HUES48 (cell line): ENCODE results near the gene IL33.

Source experiments
- H3K27ac ChIP-seq: one replicate; pipeline ENCODE4 v1.7.0; 2013; ENCODE audit warnings: low read depth, low read length, inconsistent platforms
- H3K27me3 ChIP-seq: 2 replicates; pipeline ENCODE4 v1.6.1; 2013; ENCODE audit warnings: mild to moderate bottlenecking, low read length; ENCODE audit not compliant: control insufficient read depth, insufficient read depth
- H3K36me3 ChIP-seq: 2 replicates; pipeline ENCODE4 v1.6.1; 2013; ENCODE audit warnings: low read length; ENCODE audit not compliant: control insufficient read depth, insufficient read depth
- H3K4me1 ChIP-seq: 2 replicates; pipeline ENCODE4 v1.6.1; 2013; ENCODE audit warnings: mild to moderate bottlenecking, low read length; ENCODE audit not compliant: control insufficient read depth, insufficient read depth
- H3K4me3 ChIP-seq: 2 replicates; pipeline ENCODE4 v1.5.1; 2013; ENCODE audit warnings: mild to moderate bottlenecking, low read depth, low read length
- H3K9ac ChIP-seq: 2 replicates; pipeline ENCODE4 v1.6.1; 2013; ENCODE audit warnings: mild to moderate bottlenecking, low read depth, low read length, moderate library complexity
- H3K9me3 ChIP-seq: 2 replicates; pipeline ENCODE4 v1.6.1; 2013; ENCODE audit warnings: low read length; ENCODE audit not compliant: control insufficient read depth, insufficient read depth

Gene IL33

DNA sequence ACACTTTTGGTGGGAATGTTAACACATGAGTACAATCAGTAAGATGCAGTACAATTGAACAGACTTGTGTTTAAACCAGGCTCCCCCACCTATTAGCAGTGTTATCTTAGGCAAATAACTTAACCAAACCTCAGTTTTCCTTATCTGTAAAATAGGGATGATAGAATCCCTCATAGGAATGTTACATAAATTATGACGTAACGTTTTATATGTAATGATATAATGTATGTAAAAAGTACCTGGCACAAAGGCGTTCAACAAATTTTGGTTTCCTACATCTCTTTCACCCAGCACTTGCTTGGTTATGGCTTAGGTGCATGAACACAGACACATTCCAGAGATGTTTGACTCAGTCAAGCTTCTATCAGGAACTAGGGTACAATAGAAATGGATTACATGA is 26.7 kb upstream of the IL33 start:
- no peaks in the 10 kb centered on the region for H3K27me3 ChIP-seq
- no peak overlapping the region for H3K4me3 ChIP-seq
- H3K4me1 ChIP-seq: no peaks in the 10 kb centered on the region
- no peak overlapping the region for H3K27ac ChIP-seq
- H3K9ac ChIP-seq: no peak overlapping the region
- H3K36me3 ChIP-seq: no peaks in the 10 kb centered on the region
- no peaks in the 10 kb centered on the region for H3K9me3 ChIP-seq

DNA sequence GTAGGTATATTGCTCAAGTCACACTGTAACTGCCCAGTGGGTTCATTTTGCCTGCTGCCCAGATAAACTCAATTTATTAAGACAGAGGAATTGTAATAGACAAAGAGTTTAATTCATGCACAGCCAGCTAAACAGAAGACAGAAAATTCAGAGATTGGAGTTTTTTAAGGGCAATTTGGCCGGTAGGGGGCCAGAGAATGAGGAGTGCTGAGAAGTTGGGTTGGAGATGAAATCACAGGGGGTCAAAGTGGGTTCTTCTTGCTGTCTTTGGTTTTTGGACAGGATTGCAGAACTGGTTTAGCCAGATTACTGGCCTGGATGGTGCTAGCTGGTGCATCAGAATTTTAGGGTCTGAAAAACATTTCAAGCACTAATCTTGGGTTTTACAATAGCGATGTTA is 20.7 kb upstream of the IL33 start:
- no peaks in the 10 kb centered on the region for H3K9me3 ChIP-seq
- no peaks in the 10 kb centered on the region for H3K4me1 ChIP-seq
- no peak overlapping the region for H3K4me3 ChIP-seq
- H3K27me3 ChIP-seq: no peaks in the 10 kb centered on the region
- no peaks in the 10 kb centered on the region for H3K36me3 ChIP-seq
- H3K27ac ChIP-seq: no peak overlapping the region
- no peak overlapping the region for H3K9ac ChIP-seq

DNA sequence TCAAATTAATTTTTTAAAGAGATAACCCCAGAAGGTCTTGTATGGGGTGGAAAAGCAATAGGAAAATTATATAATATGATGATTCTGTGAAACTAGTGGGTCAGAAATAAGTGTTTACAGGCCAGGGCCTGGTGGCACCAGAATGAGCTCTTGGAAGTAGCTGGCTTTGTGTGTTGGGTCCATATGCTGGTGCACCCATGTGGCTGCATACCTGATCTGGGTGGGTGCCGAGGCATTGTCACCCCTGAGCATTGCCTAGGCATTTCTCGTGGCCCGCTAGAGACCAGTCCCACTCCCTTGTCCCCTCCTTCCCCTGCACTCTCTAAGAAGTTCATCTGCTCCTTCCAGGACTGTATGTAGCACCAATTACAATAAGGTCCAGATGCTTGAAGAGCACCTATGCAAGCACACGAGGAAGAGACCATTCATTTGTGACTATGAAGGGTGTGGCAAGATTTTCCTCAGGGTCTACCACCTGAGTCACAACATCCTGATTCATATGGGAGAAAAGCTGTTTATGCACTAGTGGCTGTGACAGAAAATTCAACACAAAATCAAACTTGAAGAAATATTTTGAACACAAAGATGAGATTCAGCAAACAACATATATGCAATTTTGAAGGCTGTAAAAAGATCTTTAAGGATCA is 19.8 kb upstream of the IL33 start:
- no peaks in the 10 kb centered on the region for H3K4me1 ChIP-seq
- no peak overlapping the region for H3K27ac ChIP-seq
- H3K4me3 ChIP-seq: no peak overlapping the region
- H3K9ac ChIP-seq: no peak overlapping the region
- no peaks in the 10 kb centered on the region for H3K36me3 ChIP-seq
- no peaks in the 10 kb centered on the region for H3K27me3 ChIP-seq
- H3K9me3 ChIP-seq: no peaks in the 10 kb centered on the region

DNA sequence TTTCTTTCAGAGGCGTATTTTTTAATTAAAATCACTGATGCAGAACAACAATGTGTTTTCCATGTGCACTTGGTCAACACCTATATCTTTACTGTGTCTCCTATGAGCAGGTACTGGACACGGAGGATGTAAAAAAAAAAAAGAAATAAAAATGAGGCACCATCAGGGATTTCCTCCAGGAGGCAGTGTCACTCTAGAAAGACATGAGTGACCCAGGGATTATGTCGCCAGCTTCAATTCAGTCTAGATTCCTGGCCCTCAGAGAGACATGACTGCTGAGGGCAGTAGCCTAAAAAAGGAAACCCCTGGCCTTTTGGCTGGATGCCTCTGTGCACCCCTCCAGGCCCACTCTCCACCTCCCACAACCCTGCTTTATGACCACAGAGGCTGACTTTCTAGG is 18.3 kb upstream of the IL33 start:
- Histone ChIP-seq H3K9me3 (no peaks in the 10 kb centered on the region), H3K4me1 (no peaks in the 10 kb centered on the region), H3K9ac (no peak overlapping the region), H3K4me3 (no peak overlapping the region), H3K27ac (no peak overlapping the region), H3K36me3 (no peaks in the 10 kb centered on the region), H3K27me3 (no peaks in the 10 kb centered on the region)

DNA sequence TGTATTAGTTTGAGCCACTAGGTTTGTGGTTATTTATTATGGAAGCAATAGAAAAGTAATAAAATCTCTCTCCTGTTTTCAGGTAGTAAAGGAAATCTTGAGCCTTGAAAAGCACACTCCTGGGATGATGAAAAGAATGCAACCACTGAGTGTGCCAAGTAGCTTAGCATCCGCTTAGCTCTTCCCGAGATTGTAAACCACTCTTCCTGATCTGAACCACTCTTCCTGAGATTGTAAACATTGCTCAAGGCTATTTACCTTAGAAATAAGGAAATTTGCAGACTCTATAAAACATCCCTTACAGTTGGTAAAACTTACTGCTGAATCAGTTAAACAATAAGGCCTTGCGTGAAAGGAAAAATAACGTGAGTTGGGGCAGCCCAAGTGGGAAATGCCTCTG is 17.4 kb upstream of the IL33 start:
- no peaks in the 10 kb centered on the region for H3K36me3 ChIP-seq
- no peaks in the 10 kb centered on the region for H3K27me3 ChIP-seq
- H3K4me1 ChIP-seq: no peaks in the 10 kb centered on the region
- H3K9ac ChIP-seq: no peak overlapping the region
- no peak overlapping the region for H3K4me3 ChIP-seq
- H3K9me3 ChIP-seq: no peaks in the 10 kb centered on the region
- no peak overlapping the region for H3K27ac ChIP-seq

DNA sequence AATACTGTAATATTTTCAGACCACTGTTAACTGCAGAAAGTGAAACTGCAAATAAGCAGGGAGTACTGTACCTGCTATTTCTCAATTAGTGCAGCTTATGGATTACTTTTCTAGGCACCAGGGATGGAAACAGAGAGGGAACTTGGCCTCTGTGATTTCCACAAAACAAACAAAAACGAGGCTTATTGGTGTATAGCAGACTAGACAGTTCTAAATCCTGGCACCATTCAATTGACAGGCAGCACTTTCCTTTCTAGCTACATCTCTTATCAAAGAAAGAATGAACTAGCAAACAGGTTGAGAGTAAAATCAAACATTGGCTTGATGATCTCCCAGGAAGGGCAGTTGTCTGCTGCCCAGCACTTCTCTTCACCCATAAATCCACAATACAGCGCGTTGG is 16.0 kb upstream of the IL33 start:
- H3K9me3 ChIP-seq: no peaks in the 10 kb centered on the region
- H3K4me1 ChIP-seq: no peaks in the 10 kb centered on the region
- H3K27me3 ChIP-seq: no peaks in the 10 kb centered on the region
- H3K4me3 ChIP-seq: no peak overlapping the region
- H3K27ac ChIP-seq: no peak overlapping the region
- no peaks in the 10 kb centered on the region for H3K36me3 ChIP-seq
- no peak overlapping the region for H3K9ac ChIP-seq

DNA sequence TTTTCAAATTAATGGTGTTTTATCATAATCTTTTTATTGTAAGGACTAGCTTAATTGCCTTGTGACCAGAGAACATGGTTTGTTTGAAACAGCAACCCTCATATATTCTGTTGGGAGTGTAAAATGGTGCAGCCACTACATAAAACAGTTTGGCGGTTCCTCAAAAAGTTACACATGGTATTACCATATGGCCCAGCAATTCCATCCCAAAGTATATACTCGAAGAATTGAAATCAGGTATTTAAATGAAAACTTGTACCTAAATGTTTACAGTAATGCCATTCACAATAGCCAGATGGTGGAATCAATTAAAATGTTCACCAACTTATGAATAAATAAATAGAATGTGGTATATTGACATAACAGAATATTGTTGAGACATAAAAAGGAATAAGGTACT is 14.8 kb upstream of the IL33 start:
- Histone ChIP-seq H3K4me3 (no peak overlapping the region), H3K36me3 (no peaks in the 10 kb centered on the region), H3K4me1 (no peaks in the 10 kb centered on the region), H3K9ac (no peak overlapping the region), H3K9me3 (no peaks in the 10 kb centered on the region), H3K27ac (no peak overlapping the region), H3K27me3 (no peaks in the 10 kb centered on the region)

DNA sequence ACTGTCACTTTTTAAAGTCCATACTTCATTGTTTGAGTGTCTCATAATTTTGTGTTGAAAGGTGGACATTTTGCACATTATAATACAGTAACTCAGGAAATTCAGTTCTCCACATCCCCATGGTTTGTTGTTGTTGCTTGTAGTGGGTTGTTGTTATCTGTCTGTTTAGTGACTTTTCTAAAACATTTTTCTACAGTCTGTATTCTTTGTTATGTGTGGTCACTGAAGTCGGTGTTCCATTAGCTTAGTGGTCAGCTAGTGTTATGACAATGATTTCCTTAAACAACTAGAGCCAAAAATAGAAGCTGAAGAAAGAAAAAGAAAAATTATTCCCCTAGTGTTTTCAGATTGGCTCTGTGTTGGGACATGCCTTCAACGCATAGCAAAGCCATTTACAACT is 5.6 kb upstream of the IL33 start:
- Histone ChIP-seq H3K27me3 (no peaks in the 10 kb centered on the region), H3K27ac (no peak overlapping the region), H3K9me3 (peaks cover 8% of the 10 kb centered on the region), H3K9ac (no peak overlapping the region), H3K4me3 (no peak overlapping the region), H3K36me3 (no peaks in the 10 kb centered on the region), H3K4me1 (no peaks in the 10 kb centered on the region)

DNA sequence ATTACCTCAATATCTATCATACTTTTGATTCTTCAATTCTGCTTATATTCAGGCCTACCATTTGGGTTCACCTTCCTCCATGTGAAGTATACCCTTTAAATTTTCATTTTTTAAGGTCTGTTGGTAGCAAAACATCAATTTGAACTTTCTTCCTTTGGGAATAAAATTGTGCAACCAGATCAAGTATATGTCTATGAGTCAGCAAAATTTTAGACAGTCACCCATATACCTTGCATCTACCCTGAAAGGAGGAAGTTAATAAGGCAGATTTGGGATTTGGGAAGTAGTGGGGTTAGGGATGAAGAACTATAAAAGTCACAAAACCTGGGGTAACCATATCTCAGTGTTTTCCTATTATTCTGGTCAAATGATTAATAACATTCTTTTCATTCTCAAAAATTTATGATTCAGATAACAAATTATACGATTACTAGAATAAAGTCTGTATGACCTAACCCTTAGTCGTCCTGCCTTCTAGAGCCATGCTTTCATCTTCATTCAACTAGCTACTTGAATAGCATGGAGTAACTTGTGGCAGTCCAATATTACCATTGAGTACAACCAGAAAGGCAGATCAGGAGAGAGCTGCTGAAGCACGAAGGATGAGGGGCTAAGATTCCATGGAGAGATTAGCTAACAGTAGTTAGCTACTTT is 2.8 kb upstream of the IL33 start:
- Histone ChIP-seq H3K9me3 (peaks cover 8% of the 10 kb centered on the region), H3K9ac (no peak overlapping the region), H3K36me3 (no peaks in the 10 kb centered on the region), H3K27me3 (no peaks in the 10 kb centered on the region), H3K27ac (no peak overlapping the region), H3K4me1 (0 out of 2 replicates have a peak, but pooled peaks cover 2% of the 10 kb centered on the region), H3K4me3 (no peak overlapping the region)

DNA sequence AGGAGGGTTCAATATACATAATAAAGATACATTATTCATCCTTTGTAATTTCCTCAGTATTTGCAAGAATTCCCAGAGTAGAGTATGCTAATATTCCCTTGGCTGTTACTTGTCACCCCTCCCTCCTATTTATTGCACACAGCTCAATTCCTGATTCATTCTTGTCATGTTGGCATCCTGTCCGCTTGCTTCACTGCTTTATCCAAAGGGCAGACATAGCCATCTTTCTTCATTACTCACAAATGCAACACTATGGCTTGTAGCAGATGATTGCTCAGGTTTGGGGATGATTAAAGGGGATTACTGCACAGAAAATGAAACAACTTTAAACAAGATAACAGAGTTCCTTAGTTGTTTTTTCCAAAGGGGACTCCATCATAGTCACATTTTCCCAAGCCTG is 1.2 kb upstream of the IL33 start:
- H3K9me3 ChIP-seq: peaks cover 1% of the 10 kb centered on the region
- H3K36me3 ChIP-seq: no peaks in the 10 kb centered on the region
- no peak overlapping the region for H3K9ac ChIP-seq
- H3K4me3 ChIP-seq: no peak overlapping the region
- peaks cover 7% of the 10 kb centered on the region; the same call in 1 of the 2 replicates for H3K4me1 ChIP-seq
- no peak overlapping the region for H3K27ac ChIP-seq
- no peaks in the 10 kb centered on the region for H3K27me3 ChIP-seq

DNA sequence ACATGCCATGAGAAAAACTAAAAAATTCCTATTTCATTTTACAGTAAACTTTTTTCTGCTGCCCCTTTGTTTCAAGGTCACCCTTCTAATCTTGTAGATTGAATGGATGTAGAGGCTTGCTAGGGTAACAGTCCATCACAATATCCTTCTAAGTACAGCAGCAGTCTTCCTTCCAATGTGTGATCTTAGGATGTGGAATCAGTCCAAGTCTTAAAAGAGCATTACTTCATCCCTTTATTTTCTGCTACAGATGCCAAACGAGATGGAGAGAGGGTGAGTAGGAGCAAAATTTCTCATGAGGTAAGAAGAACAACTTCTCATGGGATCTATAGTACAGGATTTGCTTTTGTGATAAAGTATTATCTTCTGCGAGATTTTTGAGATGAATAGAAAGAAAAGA is 704 bp upstream of the IL33 start:
- no peaks in the 10 kb centered on the region for H3K27me3 ChIP-seq

More for the DNA sequence above, 704 bp upstream of the IL33 start:
- H3K4me1 ChIP-seq: peaks cover 7% of the 10 kb centered on the region; the same call in 1 of the 2 replicates
- H3K9ac ChIP-seq: no peak overlapping the region
- no peaks in the 10 kb centered on the region for H3K36me3 ChIP-seq
- no peak overlapping the region for H3K27ac ChIP-seq
- no peaks in the 10 kb centered on the region; the same call in 1 of the 2 replicates for H3K9me3 ChIP-seq
- no peak overlapping the region for H3K4me3 ChIP-seq
